ENCODE data around the gene SFTPA1.
"Not testable (repeated sequence)": the region's sequence is repeated elsewhere in the genome, so short reads cannot be mapped to it uniquely, and the experiment has no call there.

Gene SFTPA1

GRCh38 chr10:79610601-79611191, at the start of gene SFTPA1:
TSS of gene SFTPA1 (plus strand) at chr10:79610939. CDS start at chr10:79611826, 887 bp downstream.
- DNase-seq (ENCODE audit: low read depth in 2 of 3, low spot score in 2 of 3) = no peak

GRCh38 chr10:79561257-79561656, 49.5 kb upstream of the SFTPA1 start:
- no peak for DNase-seq (ENCODE audit: low read depth in 2 of 3, low spot score in 2 of 3)

GRCh38 chr10:79562135-79562756, 48.5 kb upstream of the SFTPA1 start:
- DNase-seq (ENCODE audit: low read depth in 2 of 3, low spot score in 2 of 3) = peak; percentile 10 to 27 (median 17)

- DNase-seq (ENCODE audit: low read depth in 2 of 3, low spot score in 2 of 3) = no peak
Measured at GRCh38 chr10:79563426-79563825, 47.3 kb upstream of the SFTPA1 start.

GRCh38 chr10:79570624-79571023, 40.1 kb upstream of the SFTPA1 start:
- not testable (repeated sequence) for DNase-seq (ENCODE audit: low read depth in 2 of 3, low spot score in 2 of 3)

GRCh38 chr10:79579361-79579760, 31.4 kb upstream of the SFTPA1 start:
- DNase-seq (ENCODE audit: low read depth in 2 of 3, low spot score in 2 of 3) = no peak

GRCh38 chr10:79581044-79581443, 29.7 kb upstream of the SFTPA1 start:
- no peak for DNase-seq (ENCODE audit: low read depth in 2 of 3, low spot score in 2 of 3)

- DNase-seq (ENCODE audit: low read depth in 2 of 3, low spot score in 2 of 3) = no peak
Measured at GRCh38 chr10:79582096-79582495, 28.6 kb upstream of the SFTPA1 start.

- not testable (repeated sequence) for DNase-seq (ENCODE audit: low read depth in 2 of 3, low spot score in 2 of 3)
Measured at GRCh38 chr10:79582954-79583353, 27.8 kb upstream of the SFTPA1 start.

- no peak for DNase-seq (ENCODE audit: low read depth in 2 of 3, low spot score in 2 of 3)
Measured at GRCh38 chr10:79583488-79584024, 27.2 kb upstream of the SFTPA1 start.

GRCh38 chr10:79585870-79586527, 24.7 kb upstream of the SFTPA1 start:
- no peak for DNase-seq (ENCODE audit: low read depth in 2 of 3, low spot score in 2 of 3)

GRCh38 chr10:79586933-79587332, 23.8 kb upstream of the SFTPA1 start:
- DNase-seq (ENCODE audit: low read depth in 2 of 3, low spot score in 2 of 3) = no peak

- no peak for DNase-seq (ENCODE audit: low read depth in 2 of 3, low spot score in 2 of 3)
Measured at GRCh38 chr10:79588800-79589199, 21.9 kb upstream of the SFTPA1 start.

- DNase-seq (ENCODE audit: low read depth in 2 of 3, low spot score in 2 of 3) = no peak
Measured at GRCh38 chr10:79593377-79593776, 17.4 kb upstream of the SFTPA1 start.

- DNase-seq (ENCODE audit: low read depth in 2 of 3, low spot score in 2 of 3) = not testable (repeated sequence)
Measured at GRCh38 chr10:79594565-79594964, 16.2 kb upstream of the SFTPA1 start.

- no peak for DNase-seq (ENCODE audit: low read depth in 2 of 3, low spot score in 2 of 3)
Measured at GRCh38 chr10:79595510-79595909, 15.2 kb upstream of the SFTPA1 start.

- DNase-seq (ENCODE audit: low read depth in 2 of 3, low spot score in 2 of 3) = not testable (repeated sequence)
Measured at GRCh38 chr10:79599644-79600043, 11.1 kb upstream of the SFTPA1 start.

GRCh38 chr10:79601939-79602338, 8.8 kb upstream of the SFTPA1 start:
- DNase-seq (ENCODE audit: low read depth in 2 of 3, low spot score in 2 of 3) = no peak

- no peak for DNase-seq (ENCODE audit: low read depth in 2 of 3, low spot score in 2 of 3)
Measured at GRCh38 chr10:79602953-79603352, 7.8 kb upstream of the SFTPA1 start.

- no peak for DNase-seq (ENCODE audit: low read depth in 2 of 3, low spot score in 2 of 3)
Measured at GRCh38 chr10:79604294-79604693, 6.4 kb upstream of the SFTPA1 start.

- DNase-seq (ENCODE audit: low read depth in 2 of 3, low spot score in 2 of 3) = no peak
Measured at GRCh38 chr10:79605308-79605707, 5.4 kb upstream of the SFTPA1 start.
